GM23338 (cell line): ENCODE data around the gene IMP3. TPM values are rescaled to one million over a fixed set of nuclear protein-coding genes. Genes with fewer than 3 reads are reported as not detected.

Experiments
- ATAC-seq: fragments of 200-7000 bp; cut with Tn5 transposase; 3 replicates; pipeline ENCODE4 v1.9.1; 2020
- DNase-seq: peaks from one replicate; pipeline ENCODE4 v3.0.0-alpha.2; 2015; ENCODE audit warnings: low spot score
- H2AFZ ChIP-seq: fragments of 200-600 bp; sonication (generic); 2 replicates; pipeline ENCODE4 v1.8.0; 2016; ENCODE audit warnings: antibody characterized with exemption, mild to moderate bottlenecking, moderate library complexity
- H3F3A ChIP-seq: fragments of 200-600 bp; sonication (generic); replicated peaks from 2 replicates; pipeline ENCODE4 v1.8.0; 2017; ENCODE audit warnings: antibody characterized with exemption, mixed run types, low read depth
- H3K27ac ChIP-seq: fragments of 200-600 bp; sonication (generic); 2 replicates; pipeline ENCODE4 v1.6.1; 2016; ENCODE audit warnings: low read depth
- H3K27me3 ChIP-seq: fragments of 200-600 bp; sonication (generic); 2 replicates; pipeline ENCODE4 v1.8.0; 2016; ENCODE audit warnings: mild to moderate bottlenecking, mixed run types, moderate library complexity; ENCODE audit not compliant: insufficient read depth
- H3K36me3 ChIP-seq: fragments of 200-600 bp; sonication (generic); 2 replicates; pipeline ENCODE4 v1.8.0; 2016; ENCODE audit warnings: mild to moderate bottlenecking; ENCODE audit not compliant: insufficient read depth
- H3K4me1 ChIP-seq: fragments of 200-600 bp; sonication (generic); 2 replicates; pipeline ENCODE4 v1.8.0; 2016; ENCODE audit warnings: mild to moderate bottlenecking, moderate library complexity; ENCODE audit not compliant: insufficient read depth
- H3K4me2 ChIP-seq: fragments of 200-600 bp; sonication (generic); 2 replicates; pipeline ENCODE4 v1.7.1; 2017; ENCODE audit warnings: mixed run types
- H3K4me3 ChIP-seq: fragments of 200-600 bp; sonication (generic); 2 replicates; pipeline ENCODE4 v1.6.1; 2016; ENCODE audit warnings: mixed run types
- H3K79me2 ChIP-seq: fragments of 200-600 bp; sonication (generic); replicated peaks from 2 replicates; pipeline ENCODE4 v1.8.0; 2017; ENCODE audit warnings: mild to moderate bottlenecking; ENCODE audit not compliant: insufficient read depth
- H3K9me2 ChIP-seq: fragments of 200-600 bp; sonication (generic); 2 replicates; pipeline ENCODE4 v1.8.0; 2017; ENCODE audit not compliant: insufficient read depth
- H4K20me1 ChIP-seq: fragments of 200-600 bp; sonication (generic); replicated peaks from 2 replicates; pipeline ENCODE4 v1.8.0; 2017; ENCODE audit warnings: mild to moderate bottlenecking; ENCODE audit not compliant: insufficient read depth
- H3K27ac Mint-ChIP-seq: 2 replicates; pipeline ENCODE4 v1.8.0; 2020; ENCODE audit warnings: inconsistent platforms, mild to moderate bottlenecking, moderate library complexity, mixed read lengths
- H3K27me3 Mint-ChIP-seq: 3 replicates; pipeline ENCODE4 v1.8.0; 2022; ENCODE audit warnings: low read depth, mild to moderate bottlenecking, moderate library complexity, mixed read lengths, inconsistent platforms; ENCODE audit not compliant: insufficient read depth, poor library complexity
- H3K36me3 Mint-ChIP-seq: 3 replicates; pipeline ENCODE4 v1.8.0; 2021; ENCODE audit warnings: low read depth, mild to moderate bottlenecking, inconsistent platforms, moderate library complexity, mixed read lengths
- H3K4me1 Mint-ChIP-seq: 3 replicates; pipeline ENCODE4 v1.8.0; 2020; ENCODE audit warnings: mild to moderate bottlenecking, inconsistent platforms, mixed read lengths
- H3K4me3 Mint-ChIP-seq: 3 replicates; pipeline ENCODE4 v1.8.0; 2021; ENCODE audit warnings: moderate library complexity, mild to moderate bottlenecking, inconsistent platforms, mixed read lengths
- H3K9me3 Mint-ChIP-seq: 3 replicates; pipeline ENCODE4 v1.8.0; 2020; ENCODE audit warnings: moderate library complexity, mild to moderate bottlenecking, inconsistent platforms, mixed read lengths
- ETS1 ChIP-seq: IDR thresholded peaks from 2 replicates; pipeline ENCODE4 v1.6.1; 2016; ENCODE audit warnings: antibody characterized with exemption
- EZH2 ChIP-seq: fragments of 200-600 bp; sonication (generic); IDR thresholded peaks from one replicate; pipeline ENCODE4 v1.8.0; 2017; ENCODE audit warnings: antibody characterized with exemption, mild to moderate bottlenecking, low read depth; ENCODE audit not compliant: unreplicated experiment
- JUNB ChIP-seq: IDR thresholded peaks from one replicate; pipeline ENCODE4 v1.6.1; 2016; ENCODE audit warnings: antibody characterized with exemption; ENCODE audit not compliant: unreplicated experiment
- NANOG ChIP-seq: IDR thresholded peaks from 2 replicates; pipeline ENCODE4 v1.6.1; 2016; ENCODE audit warnings: antibody characterized with exemption, borderline replicate concordance
- ZNF462 ChIP-seq: fragments of 250-450 bp; sonication (Bioruptor Pico); IDR thresholded peaks from 2 replicates; pipeline ENCODE4 v1.5.0; 2020; ENCODE audit warnings: mild to moderate bottlenecking, moderate library complexity
- polyA plus RNA-seq: library from polyadenylated mRNA; unstranded; fragments of >200 nt; fragmentation: Nextera tagmentation; extraction: Ambion mirVana; gene quantifications from 2 replicates; pipeline ENCODE4 v1.2.1, GENCODE V29; 2016
- total RNA-seq: library from RNA; depleted of rRNA; stranded (reverse); fragments of >200 nt; shearing (Covaris generic); gene quantifications from 2 replicates; pipeline ENCODE4 v1.2.3, GENCODE V29; 2014

IMP3 gene
- total and polyA plus RNA-seq, 2 experiments from 2014 or later, result 210 to 319 TPM

DNA sequence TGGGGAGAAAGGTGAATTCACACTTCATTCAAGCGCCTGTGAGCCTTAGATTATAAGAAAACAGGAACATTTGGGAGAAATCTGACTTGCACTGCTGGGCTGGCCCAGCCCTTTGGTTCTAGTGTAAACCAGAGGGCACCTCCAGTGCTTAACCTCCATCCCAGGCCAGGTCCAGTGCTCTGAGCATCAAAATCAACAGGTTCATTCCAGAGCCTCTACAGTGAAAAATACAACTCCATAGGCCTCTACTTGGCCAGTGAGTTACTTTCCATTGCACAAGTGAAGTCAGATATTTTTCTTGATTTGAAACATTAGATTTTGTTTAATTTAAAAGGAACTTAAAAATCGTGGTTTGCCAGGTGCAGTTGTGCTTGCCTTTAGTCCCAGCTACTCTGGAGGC lies 17.5 kb downstream of the IMP3 start:
- H3K9me2 ChIP-seq, result no peaks in the 10 kb centered on the region
- no peaks in the 10 kb centered on the region for H4K20me1 ChIP-seq
- Mint-ChIP-seq H3K9me3 (no peaks in the 10 kb centered on the region), H3K4me1 (peaks cover 13% of the 10 kb centered on the region), H3K27me3 (peaks cover 11% of the 10 kb centered on the region), H3K4me3 (no peak overlapping the region), H3K36me3 (peaks cover 16% of the 10 kb centered on the region; the same call in 2 of the 3 replicates), H3K27ac (no peak overlapping the region)
- peaks cover 11% of the 10 kb centered on the region; the same call in 1 of the 2 replicates for H3F3A ChIP-seq
- no peak overlapping the region for H3K4me2 ChIP-seq
- no peak for TF ChIP-seq NANOG
- no peak for TF ChIP-seq EZH2
- TF ChIP-seq ZNF462 (CRISPR knock-in tag), result no peak
- no peak for TF ChIP-seq JUNB
- no peak for TF ChIP-seq ETS1
- no peak overlapping the region for H2AFZ ChIP-seq
- H3K27me3 ChIP-seq, result no peaks in the 10 kb centered on the region
- no peak overlapping the region for H3K4me3 ChIP-seq
- ATAC-seq, result no peak
- H3K79me2 ChIP-seq, result peaks cover 3% of the 10 kb centered on the region; the same call in 1 of the 2 replicates
- no peak for DNase-seq
- 0 out of 2 replicates have a peak, but pooled peaks cover 8% of the 10 kb centered on the region for H3K36me3 ChIP-seq
- H3K27ac ChIP-seq, result no peak overlapping the region
- H3K4me1 ChIP-seq, result peaks cover 3% of the 10 kb centered on the region; the same call in 1 of the 2 replicates
